HG02759 (cell line): ENCODE measurements around the gene AKT2.
A peak's percentile ranks its signal among the peaks of the same experiment; 100 is the strongest.

ENCODE experiments used
- ATAC-seq: cut with Tn5 transposase; IDR thresholded peaks from one replicate; pipeline ENCODE4 v1.9.1; 2021; ENCODE audit warnings: mild to moderate bottlenecking, moderate library complexity; ENCODE audit not compliant: unreplicated experiment

The AKT2 gene

DNA sequence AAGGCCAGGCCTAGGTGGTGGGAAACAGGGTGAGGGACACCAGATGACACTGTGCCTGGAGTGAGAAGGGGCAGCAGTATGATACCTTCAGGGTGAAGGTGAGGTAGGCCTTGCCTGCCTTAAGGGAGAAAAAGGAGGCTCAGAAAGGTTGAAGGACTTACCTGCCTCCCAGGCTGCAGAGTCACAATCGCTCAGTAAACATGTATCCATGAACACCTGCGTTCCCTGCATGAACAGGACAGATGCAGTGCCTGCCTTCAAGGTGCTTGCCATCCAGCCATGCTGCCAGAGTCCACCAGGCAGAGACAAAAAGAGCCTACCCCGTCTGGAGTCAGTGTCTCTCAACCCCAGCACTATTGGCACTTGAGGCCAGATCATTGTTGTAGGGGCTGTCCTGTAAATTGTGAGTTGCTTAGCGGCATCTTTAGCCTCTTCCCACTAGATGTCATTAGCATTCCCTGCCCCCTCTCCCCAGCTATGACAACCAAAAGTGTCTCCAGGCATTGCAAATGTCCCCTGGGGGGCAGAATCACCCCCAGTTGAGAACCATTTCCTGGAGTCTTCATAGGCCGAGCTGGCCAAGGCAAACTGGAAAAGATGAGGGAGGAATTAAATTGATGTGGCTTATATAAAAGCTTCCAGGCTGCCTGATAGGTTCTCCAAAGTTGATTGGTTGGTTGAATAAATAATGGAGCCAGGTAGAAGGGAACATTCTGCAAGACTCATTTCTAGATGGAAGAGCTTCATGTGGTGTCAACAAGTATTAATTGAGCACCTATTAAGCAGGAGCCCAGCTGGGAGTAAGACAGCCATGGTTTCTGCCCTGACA is 92.2 kb downstream of the AKT2 start:
- ATAC-seq, result no peak

DNA sequence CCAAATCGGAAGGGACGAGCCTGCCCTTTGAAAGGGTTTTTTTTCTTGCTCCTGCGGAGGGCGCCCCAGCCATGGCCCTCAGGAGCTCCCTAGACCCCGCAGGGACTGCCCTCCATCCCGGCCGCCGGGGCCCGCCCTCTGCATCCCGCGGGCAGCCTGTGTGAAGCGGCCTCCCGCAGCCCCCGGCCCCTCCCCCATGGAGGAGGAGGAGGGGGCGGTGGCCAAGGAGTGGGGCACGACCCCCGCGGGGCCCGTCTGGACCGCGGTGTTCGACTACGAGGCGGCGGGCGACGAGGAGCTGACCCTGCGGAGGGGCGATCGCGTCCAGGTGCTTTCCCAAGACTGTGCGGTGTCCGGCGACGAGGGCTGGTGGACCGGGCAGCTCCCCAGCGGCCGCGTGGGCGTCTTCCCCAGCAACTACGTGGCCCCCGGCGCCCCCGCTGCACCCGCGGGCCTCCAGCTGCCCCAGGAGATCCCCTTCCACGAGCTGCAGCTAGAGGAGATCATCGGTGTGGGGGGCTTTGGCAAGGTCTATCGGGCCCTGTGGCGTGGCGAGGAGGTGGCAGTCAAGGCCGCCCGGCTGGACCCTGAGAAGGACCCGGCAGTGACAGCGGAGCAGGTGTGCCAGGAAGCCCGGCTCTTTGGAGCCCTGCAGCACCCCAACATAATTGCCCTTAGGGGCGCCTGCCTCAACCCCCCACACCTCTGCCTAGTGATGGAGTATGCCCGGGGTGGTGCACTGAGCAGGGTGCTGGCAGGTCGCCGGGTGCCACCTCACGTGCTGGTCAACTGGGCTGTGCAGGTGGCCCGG is 93.1 kb downstream of the AKT2 start:
- ATAC-seq, result no peak

DNA sequence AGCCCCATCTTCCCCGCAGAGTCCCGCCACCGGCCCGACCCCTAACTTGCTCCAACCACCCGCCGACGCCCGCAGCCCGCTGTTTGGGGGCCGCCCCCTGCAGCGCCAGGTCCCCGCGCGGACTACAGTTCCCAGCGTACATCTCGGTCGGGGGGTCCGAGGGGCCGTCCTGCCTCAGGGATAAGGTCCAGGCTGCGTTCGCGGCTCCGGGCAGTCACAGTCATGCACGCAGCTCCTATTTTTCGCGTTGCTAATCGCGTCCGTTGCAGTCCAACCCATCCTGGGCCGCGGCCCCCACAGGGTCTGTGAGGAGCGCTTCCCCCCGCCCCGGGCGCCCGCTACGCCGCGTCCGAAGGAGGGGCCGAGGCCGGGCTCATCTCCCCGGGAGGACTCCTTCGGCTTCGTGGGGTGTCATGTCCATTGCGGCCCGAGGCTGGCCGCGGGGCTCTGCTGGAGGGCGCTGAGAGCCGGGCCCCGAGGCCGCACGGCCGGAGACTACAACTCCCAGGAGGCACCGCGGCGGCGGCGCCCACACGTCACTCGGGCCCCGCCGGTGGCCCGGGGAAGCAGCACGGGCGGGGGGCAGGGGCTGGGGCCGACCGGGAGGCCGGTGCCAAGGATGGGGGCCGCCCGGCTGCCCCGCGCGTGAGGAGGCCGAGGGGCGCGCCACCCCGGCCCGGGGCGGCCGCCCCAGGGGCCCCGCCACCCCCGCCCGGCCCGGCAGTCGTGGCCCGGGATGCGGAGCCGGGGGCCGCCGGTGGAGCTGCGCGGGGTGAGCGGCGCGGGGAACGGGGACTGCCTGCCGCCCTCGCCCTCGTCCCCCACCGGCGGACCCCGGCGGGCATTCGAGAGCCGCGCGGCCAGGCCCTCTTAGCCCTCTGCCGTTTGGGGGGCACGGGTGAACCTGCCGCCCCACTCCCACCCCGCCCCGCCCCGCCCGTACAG is 94.0 kb downstream of the AKT2 start, which contains the start of gene MAP3K10:
TSS of gene MAP3K10 (plus strand) at position 536 of the 945 bp plus-strand sequence. CDS start 606 bp downstream, outside the sequence.
- ATAC-seq, result peak; percentile 85

DNA sequence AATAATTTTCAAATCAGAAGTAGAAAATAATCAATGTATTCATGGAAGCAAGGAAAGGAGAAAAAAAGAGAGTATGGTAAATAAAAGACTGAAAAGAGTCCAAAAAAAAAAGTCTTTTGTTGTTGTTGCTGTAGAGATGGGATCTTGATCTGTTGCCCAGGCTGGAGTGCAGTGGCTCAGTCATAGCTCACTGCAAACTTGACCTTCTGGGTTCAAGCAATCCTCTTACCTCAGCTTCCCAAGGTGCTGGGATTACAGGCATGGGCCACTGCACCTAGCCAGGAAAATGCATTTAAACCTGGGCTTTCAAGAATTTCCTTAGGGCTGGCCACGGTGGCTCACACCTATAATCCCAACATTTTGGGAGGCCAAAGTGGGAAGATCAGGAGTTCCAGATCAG is 100.9 kb downstream of the AKT2 start:
- ATAC-seq, result no peak
